ENCODE results near the gene B4GALNT4.
"Not testable (repeated sequence)": the region's sequence is repeated elsewhere in the genome, so short reads cannot be mapped to it uniquely, and the experiment has no call there.

The B4GALNT4 gene

DNA sequence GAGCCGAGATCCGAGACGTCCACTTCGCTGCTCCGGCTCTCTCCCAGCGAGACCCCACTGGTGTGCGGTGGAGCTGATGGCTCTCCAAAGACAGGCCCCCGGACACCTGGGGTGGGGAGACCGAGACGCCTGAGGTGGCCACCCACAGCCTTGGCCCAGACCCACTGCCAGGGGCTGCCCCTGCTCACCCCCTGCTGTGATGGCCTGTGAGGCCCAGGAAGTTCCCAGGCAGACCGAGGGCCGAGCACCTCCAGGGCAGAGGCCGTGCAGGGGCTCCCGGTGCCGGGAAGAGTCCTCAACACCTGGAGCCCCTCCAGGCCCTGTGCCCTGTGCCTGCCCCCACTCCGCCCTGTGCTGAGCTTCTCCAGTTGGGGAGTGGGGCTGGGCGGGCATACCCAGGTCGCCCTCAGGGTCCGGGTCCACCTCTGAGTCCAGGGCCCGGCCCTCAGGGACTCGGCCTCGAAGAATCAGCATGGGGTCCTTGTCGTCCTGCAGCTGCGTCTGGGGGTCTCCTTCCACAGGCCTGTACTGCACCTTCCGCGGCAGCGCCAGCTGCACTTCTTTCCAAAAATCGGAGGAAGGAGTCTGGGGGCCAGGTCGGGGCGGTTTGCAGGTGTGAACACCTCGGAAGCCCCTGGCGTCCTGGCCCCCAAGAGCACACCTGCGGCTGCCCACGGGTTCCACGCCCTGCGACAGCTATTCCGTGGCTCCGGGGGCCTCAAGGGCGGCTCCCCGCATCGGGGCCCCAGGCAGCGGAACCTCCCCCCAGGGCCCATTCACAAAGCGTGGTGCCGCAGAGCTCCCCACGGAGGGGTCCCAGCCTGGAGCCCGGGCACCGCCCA, 36.9 kb downstream of the B4GALNT4 start:
- DNase-seq (ENCODE audit: low read depth in 2 of 2, low spot score in 1 of 2), result no peak

GRCh38 chr11:406796-407650, 37.7 kb downstream of the B4GALNT4 start:
- peak; percentile 75 to 91 for DNase-seq (ENCODE audit: low read depth in 2 of 2, low spot score in 1 of 2)

- DNase-seq (ENCODE audit: low read depth in 2 of 2, low spot score in 1 of 2), result no peak
Measured at GRCh38 chr11:407651-408123, 38.4 kb downstream of the B4GALNT4 start.

- DNase-seq (ENCODE audit: low read depth in 2 of 2, low spot score in 1 of 2), result no peak
Measured at GRCh38 chr11:408154-409007, 39.1 kb downstream of the B4GALNT4 start.

DNA sequence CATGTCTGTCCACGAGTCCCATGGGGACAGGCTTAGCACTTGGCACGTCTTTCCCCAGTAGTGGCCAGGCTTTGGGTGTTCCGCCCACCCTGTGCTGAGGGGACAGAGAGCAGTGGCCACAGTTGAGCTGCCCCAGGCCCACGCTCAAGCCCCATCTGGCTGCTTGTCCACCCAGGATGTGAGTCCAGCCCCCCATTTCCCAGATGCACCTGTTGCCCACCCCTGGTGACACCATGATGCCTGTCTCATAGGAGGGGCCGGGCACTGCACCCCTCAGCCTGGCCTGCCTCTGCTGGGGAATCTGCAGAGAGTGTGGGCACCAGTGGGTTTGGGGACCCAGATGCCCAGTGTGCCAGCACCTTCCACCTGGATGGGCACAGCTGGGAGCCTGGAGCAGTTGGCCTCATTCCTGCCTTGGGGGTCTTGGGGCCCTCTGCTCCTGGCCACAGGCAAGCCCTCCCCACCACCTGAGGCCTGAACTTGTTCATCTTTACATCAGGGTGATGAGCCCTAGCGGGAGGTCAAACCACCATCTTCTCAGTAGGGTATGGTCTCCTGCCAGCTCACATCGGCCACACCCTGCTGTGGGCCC, 39.8 kb downstream of the B4GALNT4 start:
- DNase-seq (ENCODE audit: low read depth in 2 of 2, low spot score in 1 of 2), result no peak

DNA sequence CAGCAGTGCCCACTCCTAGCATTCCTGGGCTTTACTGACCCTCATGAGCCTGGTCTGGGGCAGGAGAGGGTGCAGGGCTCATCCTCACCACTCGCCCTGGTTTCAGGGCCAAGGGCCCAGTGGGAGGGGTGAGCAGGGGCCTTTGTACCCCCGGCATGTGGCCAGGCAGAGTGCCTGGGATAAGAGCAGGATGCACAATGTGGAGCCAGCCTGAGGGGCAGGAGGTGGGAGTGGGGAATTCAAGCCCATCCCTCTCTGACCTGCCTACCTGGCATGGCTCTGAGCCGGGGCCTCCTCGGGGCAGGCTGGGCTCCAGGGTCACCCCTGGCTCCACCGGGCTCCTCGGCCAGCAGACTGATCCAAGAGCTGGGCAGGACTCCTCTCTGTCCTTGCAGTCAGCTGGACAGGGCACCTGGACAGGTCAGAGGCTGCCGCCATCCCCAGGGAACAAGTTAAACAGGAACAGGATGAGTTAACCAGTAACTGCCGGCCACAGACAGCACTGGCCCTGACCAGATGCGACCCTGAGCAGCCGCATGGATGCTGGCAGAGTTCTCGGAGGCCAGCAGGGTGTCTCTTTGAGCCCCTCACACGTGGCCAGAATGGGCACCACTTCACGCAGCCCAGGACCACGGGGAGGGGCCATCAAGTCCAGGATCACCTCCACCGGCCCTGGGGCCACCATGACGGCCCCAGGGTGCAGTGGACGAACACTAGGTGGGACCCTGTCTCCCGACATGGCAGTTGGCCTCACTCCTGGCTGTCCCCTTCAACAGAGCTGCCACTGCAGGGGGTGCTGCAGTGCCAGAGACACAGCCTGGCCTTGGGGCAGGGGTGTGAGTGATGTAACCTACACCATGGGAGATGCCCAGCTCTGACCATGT, 40.5 kb downstream of the B4GALNT4 start:
- no peak for DNase-seq (ENCODE audit: low read depth in 2 of 2, low spot score in 1 of 2)

DNA sequence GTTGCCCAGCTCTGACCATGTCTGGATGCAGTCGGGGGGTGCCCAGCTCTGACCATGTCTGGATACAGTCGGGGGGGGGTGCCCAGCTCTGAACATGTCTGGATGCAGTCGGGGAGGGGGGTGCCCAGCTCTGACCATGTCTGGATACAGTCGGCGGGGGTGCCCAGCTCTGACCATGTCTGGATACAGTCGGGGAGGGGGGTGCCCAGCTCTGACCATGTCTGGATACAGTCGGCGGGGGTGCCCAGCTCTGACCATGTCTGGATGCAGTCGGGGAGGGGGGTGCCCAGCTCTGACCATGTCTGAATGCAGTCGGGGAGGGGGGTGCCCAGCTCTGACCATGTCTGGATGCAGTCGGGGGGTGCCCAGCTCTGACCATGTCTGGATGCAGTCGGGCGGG, 41.4 kb downstream of the B4GALNT4 start:
- DNase-seq (ENCODE audit: low read depth in 2 of 2, low spot score in 1 of 2), result not testable (repeated sequence)

GRCh38 chr11:411520-411919, 42.2 kb downstream of the B4GALNT4 start:
- DNase-seq (ENCODE audit: low read depth in 2 of 2, low spot score in 1 of 2), result not testable (repeated sequence)

DNA sequence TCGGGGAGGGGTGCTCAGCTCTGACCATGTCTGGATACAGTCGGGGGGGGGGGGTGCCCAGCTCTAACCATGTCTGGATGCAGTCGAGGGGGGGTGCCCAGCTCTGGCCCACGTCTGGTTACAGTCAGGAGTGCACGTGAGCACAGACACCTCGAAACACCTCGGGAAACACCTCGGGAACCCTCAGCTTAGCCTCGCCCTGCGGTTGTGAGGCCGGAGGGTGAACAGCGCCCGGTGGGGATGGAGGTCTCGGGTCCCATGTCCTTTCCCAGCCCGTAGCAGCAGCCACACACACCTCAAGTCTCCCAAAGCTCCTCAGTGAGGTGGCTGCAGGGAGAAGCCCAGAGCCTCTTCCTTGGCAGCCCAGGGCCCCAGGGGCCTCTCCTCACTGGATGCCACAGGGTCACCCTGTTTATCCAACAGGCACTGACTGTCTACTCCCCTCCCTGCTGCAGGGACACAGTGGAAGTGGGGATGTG, 43.4 kb downstream of the B4GALNT4 start:
- no peak for DNase-seq (ENCODE audit: low read depth in 2 of 2, low spot score in 1 of 2)

GRCh38 chr11:413120-414081, 44.1 kb downstream of the B4GALNT4 start:
- no peak for DNase-seq (ENCODE audit: low read depth in 2 of 2, low spot score in 1 of 2)

DNA sequence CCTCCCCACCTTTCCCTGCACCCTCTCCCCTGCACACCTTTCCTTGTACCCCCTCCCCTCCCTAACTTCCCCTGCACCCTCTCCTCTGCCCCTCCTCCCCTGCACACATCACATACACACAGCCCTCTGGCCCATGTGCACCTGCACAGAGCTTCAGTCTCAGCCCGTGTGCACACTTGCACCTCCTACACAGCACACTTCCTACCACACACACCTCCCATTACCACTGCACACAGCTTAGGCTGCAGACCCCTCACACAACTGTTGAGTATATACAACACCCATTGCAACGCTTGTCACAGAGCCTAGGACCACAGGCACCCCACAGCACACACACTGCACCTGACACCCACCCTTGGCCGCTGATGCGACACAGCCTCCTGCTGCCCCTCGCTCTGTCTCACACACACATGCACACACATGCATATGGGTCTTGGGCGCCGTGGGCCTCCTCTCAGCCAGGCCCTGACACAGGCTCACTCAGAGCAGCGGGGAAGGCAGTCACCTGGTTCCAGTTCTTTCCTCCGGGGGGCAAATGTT, 45.1 kb downstream of the B4GALNT4 start:
- DNase-seq (ENCODE audit: low read depth in 2 of 2, low spot score in 1 of 2), result no peak

GRCh38 chr11:415640-416041, 46.3 kb downstream of the B4GALNT4 start:
- no peak for DNase-seq (ENCODE audit: low read depth in 2 of 2, low spot score in 1 of 2)

DNA sequence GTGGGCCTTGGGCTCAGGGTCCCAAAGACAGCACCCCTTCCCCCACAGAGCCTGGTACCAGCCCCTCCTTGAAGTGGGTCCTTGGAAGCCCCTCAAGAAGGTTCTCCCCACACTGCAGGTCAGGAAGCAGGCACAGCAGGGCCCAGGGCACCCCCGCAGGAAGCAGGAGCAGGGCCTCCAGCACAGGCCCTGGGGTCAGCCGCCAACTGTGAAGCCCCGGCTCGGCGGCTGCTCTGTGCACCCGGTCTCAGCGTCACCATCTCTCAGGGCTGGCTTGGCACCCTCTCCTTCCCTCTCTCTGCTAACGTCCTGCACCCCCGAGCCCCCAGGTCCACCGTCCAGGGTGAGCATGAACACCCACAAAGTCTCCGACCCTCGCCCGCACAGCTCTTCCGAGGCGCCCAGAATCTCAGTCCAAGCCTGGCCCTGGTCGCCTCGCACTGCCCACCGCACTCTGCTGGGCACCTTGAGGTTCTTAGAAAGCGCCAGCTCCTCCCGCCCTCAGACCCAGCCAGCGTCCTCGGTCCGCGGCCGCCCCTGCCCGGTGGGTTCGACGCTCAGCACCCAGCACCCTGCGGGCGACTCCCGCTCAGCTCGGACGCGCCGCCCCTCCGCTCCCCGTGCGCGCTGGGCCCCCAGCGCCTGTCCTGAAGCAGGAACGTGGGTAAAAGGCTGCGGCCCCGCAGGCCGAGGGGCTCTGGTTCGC, 46.9 kb downstream of the B4GALNT4 start:
- DNase-seq (ENCODE audit: low read depth in 2 of 2, low spot score in 1 of 2), result no peak

GRCh38 chr11:416757-417621, 47.7 kb downstream of the B4GALNT4 start:
- DNase-seq (ENCODE audit: low read depth in 2 of 2, low spot score in 1 of 2), result no peak

DNA sequence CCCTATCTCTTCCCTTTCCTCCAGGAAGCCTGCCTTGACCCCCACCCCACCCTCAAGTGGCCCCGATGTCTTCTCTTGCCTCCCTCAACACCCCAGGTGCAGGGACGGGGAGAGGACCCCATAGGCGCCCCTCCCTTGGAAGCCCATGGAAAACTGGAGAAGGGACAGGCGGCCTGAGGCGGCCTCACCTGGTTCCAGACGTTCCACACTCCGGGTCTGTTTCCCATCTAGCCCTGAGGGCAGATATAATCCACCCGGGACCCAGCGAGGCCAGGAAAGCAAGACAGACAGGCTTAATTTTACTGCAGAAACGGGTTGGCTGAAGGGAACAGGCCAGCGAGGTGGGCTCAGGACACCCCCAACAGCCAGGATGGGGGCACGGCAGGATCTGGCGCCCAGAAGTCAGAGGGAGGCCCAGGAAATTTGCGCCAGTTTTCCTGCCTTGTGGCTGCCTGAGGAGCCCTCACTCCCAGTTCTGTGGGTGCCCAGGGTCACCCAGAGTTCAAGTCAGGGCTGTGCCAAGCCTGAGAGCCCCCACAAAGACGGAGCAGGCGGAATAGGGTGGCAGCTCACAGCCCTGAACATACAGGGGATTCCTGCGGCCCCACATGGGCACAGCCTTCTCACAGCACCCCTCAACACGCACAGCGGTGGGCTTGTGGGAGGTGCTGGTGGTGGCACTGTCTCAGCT, 48.5 kb downstream of the B4GALNT4 start:
- DNase-seq (ENCODE audit: low read depth in 2 of 2, low spot score in 1 of 2), result no peak
